Right lobe of liver (tissue), 4 donors: Measurements from ENCODE around the gene KRT72.

Source experiments
- CTCF ChIP-seq, 4 donors: fragments of 200-600 bp in 3 of 4; fragments of 450-650 bp in 1 of 4; IDR thresholded peaks; one replicate each; pipeline versions ENCODE4 v1.5.1 to v1.8.0; 2016 to 2022; ENCODE audit warnings: antibody characterized with exemption in 4 of 4, mild to moderate bottlenecking in 2 of 4
- POLR2A ChIP-seq: fragments of 450-650 bp; IDR thresholded peaks from one replicate; pipeline ENCODE4 v1.6.1; 2017; ENCODE audit warnings: antibody characterized with exemption, mild to moderate bottlenecking
- donor health status: DM: no; HTN: no; CAD: no.
- donor health status: DM: no; HTN: no; CAD: no.
- donor health status: DM: no; HTN: yes; CAD: no.

- TF ChIP-seq CTCF (IDR thresholded peaks at IDR 0.05) = peak; percentile 22 to 46 (median 38)
- TF ChIP-seq POLR2A = no peak
Measured at GRCh38 chr12:52561880-52562449, 39.3 kb downstream of the KRT72 start.
